ENCODE results near the gene HES4. TPM values are rescaled to one million over a fixed set of nuclear protein-coding genes. Genes with fewer than 3 reads are reported as not detected.

HES4 gene
- total RNA-seq, 1 experiment from 2014 or later: 18.5 TPM

DNA sequence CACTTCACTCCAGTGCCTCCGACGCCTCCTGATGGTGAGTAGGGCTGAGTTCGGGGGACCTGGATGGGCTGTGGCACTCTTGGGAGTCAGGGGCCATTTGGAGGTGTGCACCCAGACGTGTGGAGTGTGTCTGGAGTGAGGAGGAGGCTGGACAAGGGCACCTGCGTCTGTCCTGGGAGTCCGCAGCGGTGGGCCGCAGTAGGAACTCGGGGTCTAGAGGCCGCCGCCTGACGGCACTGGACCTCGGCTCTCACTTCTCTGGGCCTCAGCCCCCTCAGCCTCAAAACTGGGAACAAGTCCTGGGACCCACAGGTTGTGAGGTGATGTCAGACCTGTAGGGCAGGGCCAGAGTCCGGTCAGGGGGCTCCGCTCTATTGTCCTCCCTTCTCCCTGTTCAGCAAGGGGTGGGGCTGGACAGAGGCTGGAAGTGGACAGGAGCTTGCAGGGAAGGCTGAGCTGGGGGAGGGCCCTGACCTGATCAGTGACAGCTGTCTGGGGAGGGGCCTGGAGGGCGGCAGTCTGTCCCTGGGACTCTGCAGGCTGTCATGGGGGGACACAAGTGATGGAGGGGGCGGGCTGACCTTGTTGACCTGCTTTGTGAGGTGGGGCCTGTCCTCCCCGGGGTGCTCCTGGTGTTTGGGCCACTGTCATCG, 35.5 kb upstream of the HES4 start:
- BruUV-seq (replicated peaks): no TSS peak
- POLR2A ChIA-PET (ENCODE audit: low non-redundant PET): no interaction called here
- CTCF ChIA-PET: no interaction called here
- Histone ChIP-seq H3K36me3 (ENCODE audit: insufficient read depth, low read length, poor library complexity, severe bottlenecking) (no peaks in the 10 kb centered on the region), H3K27ac (ENCODE audit: low read depth, low read length, poor library complexity, severe bottlenecking) (no peak overlapping the region), H3K27me3 (replicated peaks; ENCODE audit: insufficient read depth, low read depth, low read length, poor library complexity) (no peaks in the 10 kb centered on the region), H3K4me3 (ENCODE audit: low read depth, low read length, poor library complexity, severe bottlenecking) (no peak overlapping the region), H3K4me1 (ENCODE audit: insufficient read depth, low read length, poor library complexity, severe bottlenecking) (peaks cover 36% of the 10 kb centered on the region), H3K9me3 (ENCODE audit: low read depth, low read length, poor library complexity, severe bottlenecking) (no peaks in the 10 kb centered on the region)
- intact Hi-C loops (cut with micrococcal nuclease; ENCODE audit: unreplicated experiment): loop anchor here (10.0 kb wide), 1 partner anchor 79 kb away; the partner anchor contains the start of gene C1orf159
- no peak for DNase-seq (ENCODE audit: low spot score)
- TF ChIP-seq EZH2 (IDR thresholded peaks at IDR 0.05; ENCODE audit: borderline replicate concordance, low read depth, low read length, poor library complexity, severe bottlenecking) (no peak), CTCF (conservative IDR thresholded peaks at IDR 0.05; ENCODE audit: low read depth, low read length) (no peak)

DNA sequence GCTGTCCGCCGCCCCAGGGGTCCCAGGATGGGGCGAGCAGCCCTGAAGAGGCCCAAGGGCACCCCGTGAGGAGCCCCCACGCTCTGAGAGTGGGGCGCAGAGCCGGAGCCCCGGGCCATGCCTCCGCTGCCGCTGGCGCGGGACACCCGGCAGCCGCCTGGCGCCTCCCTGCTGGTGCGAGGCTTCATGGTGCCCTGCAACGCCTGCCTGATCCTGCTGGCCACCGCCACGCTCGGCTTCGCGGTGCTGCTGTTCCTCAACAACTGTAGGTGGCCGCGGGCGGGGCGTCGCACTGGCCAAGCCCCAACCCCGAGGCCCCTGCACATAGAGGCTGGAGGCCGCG, 34.5 kb upstream of the HES4 start:
- peaks cover 26% of the 10 kb centered on the region for H3K4me1 ChIP-seq (ENCODE audit: insufficient read depth, low read length, poor library complexity, severe bottlenecking)
- TF ChIP-seq CTCF (conservative IDR thresholded peaks at IDR 0.05; ENCODE audit: low read depth, low read length): no peak
- no peak for TF ChIP-seq EZH2 (IDR thresholded peaks at IDR 0.05; ENCODE audit: borderline replicate concordance, low read depth, low read length, poor library complexity, severe bottlenecking)
- ChIA-PET CTCF (no interaction called here), POLR2A (ENCODE audit: low non-redundant PET) (no interaction called here)
- H3K27me3 ChIP-seq (replicated peaks; ENCODE audit: insufficient read depth, low read depth, low read length, poor library complexity): no peaks in the 10 kb centered on the region
- H3K27ac ChIP-seq (ENCODE audit: low read depth, low read length, poor library complexity, severe bottlenecking): no peak overlapping the region
- BruUV-seq (replicated peaks): no TSS peak
- no peaks in the 10 kb centered on the region for H3K36me3 ChIP-seq (ENCODE audit: insufficient read depth, low read length, poor library complexity, severe bottlenecking)
- intact Hi-C loops (cut with micrococcal nuclease; ENCODE audit: unreplicated experiment): loop anchor here (10.0 kb wide), 1 partner anchor 80 kb away; the partner anchor contains the start of gene C1orf159
- DNase-seq (ENCODE audit: low spot score): no peak
- H3K4me3 ChIP-seq (ENCODE audit: low read depth, low read length, poor library complexity, severe bottlenecking): no peak overlapping the region
- H3K9me3 ChIP-seq (ENCODE audit: low read depth, low read length, poor library complexity, severe bottlenecking): no peaks in the 10 kb centered on the region

DNA sequence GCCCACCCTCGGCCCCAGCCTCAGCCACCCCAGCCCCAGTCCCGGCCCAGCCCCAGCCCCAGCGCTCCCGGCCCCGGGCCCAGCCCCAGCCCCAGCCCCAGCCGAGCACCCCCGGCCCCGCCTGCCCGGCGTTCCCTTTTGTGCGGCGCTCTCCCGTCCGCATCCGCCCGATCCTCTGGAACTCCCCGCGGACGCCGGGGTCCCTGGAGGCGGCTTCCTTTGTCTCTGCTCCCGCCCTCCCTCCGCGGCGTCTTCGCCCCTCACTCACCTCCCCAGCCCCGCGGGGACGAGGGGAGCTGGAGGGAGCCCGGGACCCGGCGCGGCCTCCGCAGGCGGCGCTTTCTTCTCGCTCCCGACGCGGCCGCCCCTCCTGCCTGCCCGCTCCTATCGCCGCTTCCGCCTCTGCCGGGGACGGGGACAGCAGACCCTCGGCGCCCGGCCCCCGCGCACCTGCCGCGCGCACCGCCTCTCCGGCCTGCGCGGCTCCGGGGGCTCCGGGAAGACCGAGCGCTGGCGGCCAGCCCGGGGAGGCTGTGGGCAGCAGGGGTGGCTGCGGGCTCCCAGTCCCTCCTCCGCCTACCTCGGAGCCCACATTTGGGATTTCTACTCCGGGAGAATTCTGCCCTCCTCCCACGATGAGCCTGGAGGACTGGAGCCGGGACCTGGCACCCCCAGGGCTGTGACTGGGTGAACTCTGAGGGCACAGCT, 34.0 kb upstream of the HES4 start:
- no peak overlapping the region for H3K27ac ChIP-seq (ENCODE audit: low read depth, low read length, poor library complexity, severe bottlenecking)
- ChIA-PET POLR2A (ENCODE audit: low non-redundant PET) (no interaction called here), CTCF (interaction anchor here (0.6 kb wide), 1 partner anchor 82 kb away, joined by 3 read pairs; the partner anchor contains the start of gene C1orf159)
- peaks cover 20% of the 10 kb centered on the region for H3K4me1 ChIP-seq (ENCODE audit: insufficient read depth, low read length, poor library complexity, severe bottlenecking)
- no peaks in the 10 kb centered on the region for H3K36me3 ChIP-seq (ENCODE audit: insufficient read depth, low read length, poor library complexity, severe bottlenecking)
- peak overlapping the region; percentile 48 for H3K4me3 ChIP-seq (ENCODE audit: low read depth, low read length, poor library complexity, severe bottlenecking)
- H3K27me3 ChIP-seq (replicated peaks; ENCODE audit: insufficient read depth, low read depth, low read length, poor library complexity): no peaks in the 10 kb centered on the region
- BruUV-seq (replicated peaks): no TSS peak
- H3K9me3 ChIP-seq (ENCODE audit: low read depth, low read length, poor library complexity, severe bottlenecking): no peaks in the 10 kb centered on the region
- DNase-seq (ENCODE audit: low spot score): no peak
- TF ChIP-seq EZH2 (IDR thresholded peaks at IDR 0.05; ENCODE audit: borderline replicate concordance, low read depth, low read length, poor library complexity, severe bottlenecking) (no peak), CTCF (conservative IDR thresholded peaks at IDR 0.05; ENCODE audit: low read depth, low read length) (no peak)
- intact Hi-C loops (cut with micrococcal nuclease; ENCODE audit: unreplicated experiment): loop anchor here (10.0 kb wide), 1 partner anchor 81 kb away; the partner anchor contains the start of gene C1orf159

All from A673 (cell line).